ENCODE results near the gene EGFL8. TPM values are rescaled to one million over a fixed set of nuclear protein-coding genes. Genes with fewer than 3 reads are reported as not detected.
A peak's percentile ranks its signal among the peaks of the same experiment; 100 is the strongest.

The EGFL8 gene
- total RNA-seq, 2 donors from 2014 or later, result 13.8 to 16.2 TPM

DNA sequence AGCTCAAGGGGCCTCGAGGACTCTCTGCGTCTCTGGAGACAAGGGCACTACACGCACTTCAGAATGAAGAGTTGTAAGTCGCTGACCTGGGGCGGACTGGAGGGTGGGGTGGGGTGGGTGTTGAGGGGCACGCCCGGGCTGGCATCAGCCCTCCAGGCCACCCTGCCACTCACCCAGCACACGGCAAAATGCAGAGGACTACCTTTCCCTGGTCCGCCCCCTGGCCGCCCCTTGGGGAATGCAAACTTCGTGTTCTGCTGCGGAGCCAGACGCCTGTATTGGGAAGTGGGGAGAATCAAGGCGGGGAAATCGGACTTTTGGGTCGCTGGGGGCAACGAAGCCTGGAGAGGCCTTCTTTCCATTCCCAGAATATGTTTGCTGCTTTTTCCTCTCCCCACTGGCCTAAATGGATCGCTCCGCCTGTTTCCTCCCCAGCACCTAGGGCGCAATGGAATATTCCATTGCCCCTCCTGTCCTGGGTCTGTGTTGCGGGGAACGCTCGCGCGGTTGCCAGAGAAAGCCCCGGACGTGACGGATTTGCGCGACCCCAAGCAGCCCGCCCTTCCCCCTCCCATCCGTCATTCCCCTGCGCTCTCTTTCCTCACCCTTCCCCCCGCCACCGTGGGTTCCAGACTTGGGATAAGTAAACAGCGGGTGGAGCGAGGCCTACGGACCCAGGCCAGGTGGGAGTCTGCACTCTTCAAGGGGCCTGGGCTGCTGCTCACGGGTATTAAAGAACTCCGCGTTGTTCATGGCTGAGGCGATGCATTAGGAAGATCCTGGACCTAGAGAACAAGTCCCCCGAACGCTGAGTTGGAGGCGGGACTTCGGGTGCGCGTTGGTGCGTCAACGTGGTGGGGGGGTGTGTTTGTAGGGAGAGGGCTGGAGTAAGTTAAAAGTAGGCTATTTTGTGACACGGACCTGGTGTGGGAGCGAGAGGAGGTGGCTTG lies 10.6 kb upstream of the EGFL8 start, which contains the start of gene PPT2:
Gene PPT2, plus strand, starts transcription at position 578 of the 950 bp plus-strand sequence. CDS start 454 bp downstream, outside the sequence.
- Histone ChIP-seq H3K9me3 (no peaks in the 10 kb centered on the region), H3K36me3 (peaks cover 11% of the 10 kb centered on the region), H3K4me3 (peak within 1 kb of the TSS; percentile 94), H3K4me1 (ENCODE audit: control insufficient read depth in 1 of 2, low read depth in 2 of 2) (peaks cover 19 to 51% of the 10 kb centered on the region in 2 donors), H3K27ac (peak within 1 kb of the TSS; percentile 94 to 96), H3K27me3 (replicated peaks; ENCODE audit: insufficient read depth) (no peaks in the 10 kb centered on the region)
- no peak for TF ChIP-seq CTCF (IDR thresholded peaks at IDR 0.05)
- DNase-seq (ENCODE audit: low spot score), result peak; percentile 75
- peak; percentile 62 for ATAC-seq (ENCODE audit: insufficient number of reproducible peaks, low FRiP score, low read depth)

DNA sequence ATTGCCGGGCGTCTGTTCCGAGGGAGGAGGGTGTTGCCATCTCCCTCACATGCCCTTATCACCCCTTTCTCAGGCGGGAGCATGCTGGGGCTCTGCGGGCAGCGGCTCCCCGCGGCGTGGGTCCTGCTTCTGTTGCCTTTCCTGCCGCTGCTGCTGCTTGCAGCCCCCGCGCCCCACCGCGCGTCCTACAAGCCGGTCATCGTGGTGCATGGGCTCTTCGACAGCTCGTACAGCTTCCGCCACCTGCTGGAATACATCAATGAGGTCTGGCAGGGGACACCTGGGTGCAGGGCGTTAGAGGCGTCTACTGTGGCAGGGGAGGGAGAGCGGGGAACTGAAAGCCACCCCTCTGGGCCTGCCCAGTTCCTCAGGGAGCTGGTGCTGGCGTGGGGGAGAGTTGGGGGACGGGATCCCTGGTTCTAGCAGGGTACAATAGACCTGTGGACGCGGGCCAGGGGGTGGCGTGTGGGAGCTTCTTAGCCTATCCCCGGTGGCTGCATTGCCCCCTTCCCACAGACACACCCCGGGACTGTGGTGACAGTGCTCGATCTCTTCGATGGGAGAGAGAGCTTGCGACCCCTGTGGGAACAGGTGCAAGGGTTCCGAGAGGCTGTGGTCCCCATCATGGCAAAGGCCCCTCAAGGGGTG lies 9.8 kb upstream of the EGFL8 start:
- DNase-seq (ENCODE audit: low spot score), result peak; percentile 29
- peaks cover 19 to 47% of the 10 kb centered on the region in 2 donors for H3K4me1 ChIP-seq (ENCODE audit: control insufficient read depth in 1 of 2, low read depth in 2 of 2)

DNA sequence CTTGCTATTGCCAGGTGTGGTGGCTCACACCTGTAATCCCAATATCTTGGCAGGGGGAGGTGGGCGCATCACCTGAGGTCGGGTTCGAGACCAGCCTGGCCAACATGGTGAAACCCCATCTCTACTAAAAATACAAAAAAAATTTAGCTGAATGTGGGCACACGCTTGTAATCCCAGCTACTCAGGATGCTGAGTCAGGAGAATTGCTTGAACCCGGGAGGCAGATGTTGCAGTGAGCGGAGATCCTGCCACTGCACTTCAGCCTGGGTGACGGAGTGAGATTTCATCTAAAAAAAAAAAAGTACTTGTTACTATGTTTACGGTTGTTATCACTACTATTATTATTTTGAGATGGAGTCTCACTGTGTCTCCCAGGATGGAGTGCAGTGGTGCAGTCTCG lies 7.5 kb upstream of the EGFL8 start:
- no peak overlapping the region for H3K4me3 ChIP-seq
- DNase-seq (ENCODE audit: low spot score) (no peak), ATAC-seq (ENCODE audit: insufficient number of reproducible peaks, low FRiP score, low read depth) (no peak)
- H3K4me1 ChIP-seq (ENCODE audit: control insufficient read depth in 1 of 2, low read depth in 2 of 2), result peaks cover 11 to 30% of the 10 kb centered on the region in 2 donors
- H3K36me3 ChIP-seq, result peaks cover 11% of the 10 kb centered on the region
- H3K9me3 ChIP-seq, result no peaks in the 10 kb centered on the region
- H3K27me3 ChIP-seq (replicated peaks; ENCODE audit: insufficient read depth), result no peaks in the 10 kb centered on the region
- no peak for TF ChIP-seq CTCF (IDR thresholded peaks at IDR 0.05)
- no peak overlapping the region for H3K27ac ChIP-seq

More for the DNA sequence above, 9.8 kb upstream of the EGFL8 start:
- H3K27me3 ChIP-seq (replicated peaks; ENCODE audit: insufficient read depth), result no peaks in the 10 kb centered on the region
- TF ChIP-seq CTCF (IDR thresholded peaks at IDR 0.05), result peak; percentile 63
- peak overlapping the region; percentile 94 for H3K4me3 ChIP-seq
- H3K27ac ChIP-seq, result peak overlapping the region; percentile 94 to 96
- peaks cover 11% of the 10 kb centered on the region for H3K36me3 ChIP-seq
- ATAC-seq (ENCODE audit: insufficient number of reproducible peaks, low FRiP score, low read depth), result peak; percentile 41
- no peaks in the 10 kb centered on the region for H3K9me3 ChIP-seq

- TF ChIP-seq CTCF (IDR thresholded peaks at IDR 0.05), result no peak
- H3K36me3 ChIP-seq, result peaks cover 11% of the 10 kb centered on the region
- DNase-seq (ENCODE audit: low spot score), result no peak
- no peak for ATAC-seq (ENCODE audit: insufficient number of reproducible peaks, low FRiP score, low read depth)
- peaks cover 4 to 19% of the 10 kb centered on the region in 2 donors for H3K4me1 ChIP-seq (ENCODE audit: control insufficient read depth in 1 of 2, low read depth in 2 of 2)
- H3K27me3 ChIP-seq (replicated peaks; ENCODE audit: insufficient read depth), result no peaks in the 10 kb centered on the region
- no peak overlapping the region for H3K27ac ChIP-seq
- no peaks in the 10 kb centered on the region for H3K9me3 ChIP-seq
- H3K4me3 ChIP-seq, result no peak overlapping the region
These were observed 6.3 kb upstream of the EGFL8 start for GRCh38 chr6:32158052-32158451.

Measured in thoracic aorta (tissue), 2 donors.